Activated CD8-positive, alpha-beta T cell treated with anti-CD3 and anti-CD28 coated beads for 36 hours (primary cell): ENCODE results near the gene HRH4. TPM values are rescaled to one million over a fixed set of nuclear protein-coding genes. Genes with fewer than 3 reads are reported as not detected.
A peak's percentile ranks its signal among the peaks of the same experiment; 100 is the strongest.

ENCODE experiments used
- ATAC-seq: fragments of 200-7000 bp; cut with Tn5 transposase; one replicate; pipeline ENCODE4 v1.10.0; 2021; ENCODE audit warnings: mild to moderate bottlenecking, moderate library complexity
- CTCF ChIA-PET: fragments of 350-600 bp; sonication (Branson Sonifier 250); formaldehyde crosslinking; loops from one replicate; lab custom pipeline; 2021; ENCODE audit warnings: antibody characterized with exemption; lab: Charles Lee
- POLR2A ChIA-PET: fragments of 350-600 bp; sonication (Branson Sonifier 250); formaldehyde crosslinking; loops from one replicate; lab custom pipeline; 2021; ENCODE audit warnings: antibody characterized with exemption; lab: Charles Lee
- DNase-seq: peaks from one replicate; pipeline ENCODE4 v3.0.0-alpha.2; 2020
- H3K27ac Mint-ChIP-seq: one replicate; pipeline ENCODE4 v1.8.0; 2021; ENCODE audit warnings: mild to moderate bottlenecking, mixed read lengths
- H3K27me3 Mint-ChIP-seq: one replicate; pipeline ENCODE4 v1.8.0; 2021; ENCODE audit warnings: mixed read lengths
- H3K36me3 Mint-ChIP-seq: one replicate; pipeline ENCODE4 v1.8.0; 2021; ENCODE audit warnings: low read depth, mixed read lengths
- H3K4me1 Mint-ChIP-seq: one replicate; pipeline ENCODE4 v1.8.0; 2021; ENCODE audit warnings: low read depth, mixed read lengths
- H3K4me3 Mint-ChIP-seq: one replicate; pipeline ENCODE4 v1.8.0; 2021; ENCODE audit warnings: mild to moderate bottlenecking, moderate library complexity, mixed read lengths
- H3K9me3 Mint-ChIP-seq: one replicate; pipeline ENCODE4 v1.8.0; 2021; ENCODE audit warnings: mixed read lengths
- CTCF ChIP-seq: fragments of 200-600 bp; IDR thresholded peaks from one replicate; pipeline ENCODE4 v1.8.0; 2022; ENCODE audit warnings: antibody characterized with exemption, mild to moderate bottlenecking
- intact Hi-C: fragments of 100-400 bp; cut with micrococcal nuclease; formaldehyde crosslinking; loops from one replicate; pipeline ENCODE4 v1.10.0; 2022
- total RNA-seq, 2 experiments: library from RNA; stranded (reverse); gene quantifications; one replicate each; pipeline ENCODE4 v1.2.3, GENCODE V29; 2021

The HRH4 gene
- total RNA-seq, 2 experiments from 2014 or later: not detected

DNA sequence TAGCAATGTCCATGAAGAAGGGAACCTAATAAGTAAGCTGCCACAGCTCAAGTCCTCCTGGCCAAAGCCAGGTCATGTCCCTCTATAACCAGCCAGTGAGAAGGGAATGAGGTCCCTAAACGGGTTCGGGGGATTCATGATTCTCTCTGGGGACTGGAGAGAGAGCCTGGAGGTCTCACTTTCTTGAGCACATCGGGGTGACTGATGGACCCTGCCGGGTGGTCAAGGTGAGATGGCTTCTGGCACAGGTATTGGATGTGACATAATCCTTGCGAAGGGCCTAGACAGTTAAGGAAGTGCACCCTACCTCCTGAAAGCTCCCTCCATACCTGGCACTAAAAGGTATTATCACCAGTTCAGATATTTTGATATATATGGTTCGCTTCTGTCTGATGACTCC is 45.7 kb downstream of the HRH4 start:
- Mint-ChIP-seq H3K36me3 (no peaks in the 10 kb centered on the region), H3K4me1 (no peaks in the 10 kb centered on the region), H3K27me3 (peaks cover 3% of the 10 kb centered on the region), H3K27ac (no peak overlapping the region), H3K4me3 (no peak overlapping the region), H3K9me3 (no peaks in the 10 kb centered on the region)
- intact Hi-C loops: no loop called here
- no peak for TF ChIP-seq CTCF
- ChIA-PET CTCF (interaction anchor here (1.2 kb wide), 1 partner anchor 23 kb away, joined by 4 read pairs; no protein-coding TSS in a partner anchor), POLR2A (interaction anchor here (0.6 kb wide), 1 partner anchor 85 kb away, joined by 3 read pairs; no protein-coding TSS in a partner anchor)
- DNase-seq (no peak), ATAC-seq (no peak)

- DNase-seq (no peak), ATAC-seq (no peak)
- H3K9me3 Mint-ChIP-seq: no peaks in the 10 kb centered on the region
- no peak for TF ChIP-seq CTCF
- no peak overlapping the region for H3K4me3 Mint-ChIP-seq
- H3K4me1 Mint-ChIP-seq: no peaks in the 10 kb centered on the region
- no peaks in the 10 kb centered on the region for H3K36me3 Mint-ChIP-seq
- intact Hi-C loops: no loop called here
- POLR2A ChIA-PET: no interaction called here
- no peak overlapping the region for H3K27ac Mint-ChIP-seq
- CTCF ChIA-PET: no interaction called here
- peaks cover 1% of the 10 kb centered on the region for H3K27me3 Mint-ChIP-seq
Observed at GRCh38 chr18:24509435-24509834, 49.0 kb downstream of the HRH4 start.

DNA sequence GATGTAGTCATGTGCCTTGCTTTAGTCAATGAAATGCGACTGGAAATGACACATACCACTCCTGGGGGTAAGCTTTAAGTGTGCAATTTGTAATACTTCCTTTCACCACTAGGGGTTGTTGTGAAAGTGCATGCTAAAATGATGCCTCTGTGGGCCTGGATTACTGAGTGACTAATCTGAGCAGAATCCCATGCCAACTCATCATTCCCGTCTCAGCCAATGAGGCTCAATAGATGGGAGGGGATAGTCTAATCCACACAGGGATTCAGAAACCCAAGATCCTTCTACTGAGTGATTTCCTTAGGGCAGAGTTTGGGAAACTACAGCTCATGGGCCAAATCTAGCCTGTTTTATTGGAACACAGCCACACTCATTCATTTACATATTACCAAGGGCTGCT is 54.0 kb downstream of the HRH4 start:
- POLR2A ChIA-PET: no interaction called here
- peak; percentile 82 for TF ChIP-seq CTCF
- Mint-ChIP-seq H3K4me1 (no peaks in the 10 kb centered on the region), H3K4me3 (no peak overlapping the region), H3K36me3 (no peaks in the 10 kb centered on the region), H3K27ac (no peak overlapping the region), H3K27me3 (no peaks in the 10 kb centered on the region), H3K9me3 (no peaks in the 10 kb centered on the region)
- CTCF ChIA-PET: interaction anchor here (0.7 to 2.6 kb wide), 27 partner anchors 9 to 337 kb away, joined by 3 to 13 read pairs (median 4); partner anchors contain the start of gene HRH4
- ATAC-seq (peak; percentile 89), DNase-seq (no peak)
- intact Hi-C loops: no loop called here

DNA sequence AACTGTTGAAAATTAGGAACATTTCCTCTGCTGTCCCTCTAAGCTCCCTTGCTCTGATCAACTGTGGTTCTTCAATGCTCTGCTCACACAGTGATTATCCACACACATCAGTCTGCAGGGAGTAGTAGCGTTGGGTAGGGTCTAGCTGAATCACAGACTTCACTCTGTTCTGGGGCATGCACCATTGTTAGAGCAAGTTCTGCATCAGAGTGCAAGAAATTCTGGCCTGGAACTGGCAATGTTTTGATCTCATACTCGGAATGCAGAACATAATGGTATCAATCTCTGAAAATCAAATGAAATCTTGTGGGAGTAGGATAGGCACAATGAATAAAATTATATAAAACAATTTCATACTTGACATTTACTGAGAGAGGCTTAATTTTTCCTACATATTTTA is 55.3 kb downstream of the HRH4 start:
- intact Hi-C loops: no loop called here
- Mint-ChIP-seq H3K27me3 (no peaks in the 10 kb centered on the region), H3K27ac (no peak overlapping the region), H3K36me3 (no peaks in the 10 kb centered on the region), H3K4me3 (no peak overlapping the region), H3K9me3 (no peaks in the 10 kb centered on the region), H3K4me1 (no peaks in the 10 kb centered on the region)
- DNase-seq (no peak), ATAC-seq (no peak)
- ChIA-PET POLR2A (no interaction called here), CTCF (interaction anchor here (1.2 to 3.2 kb wide), 6 partner anchors 8 to 211 kb away, joined by 3 to 12 read pairs (median 6); no protein-coding TSS in a partner anchor)
- no peak for TF ChIP-seq CTCF

- H3K36me3 Mint-ChIP-seq: no peaks in the 10 kb centered on the region
- TF ChIP-seq CTCF: no peak
- DNase-seq (no peak), ATAC-seq (no peak)
- no peaks in the 10 kb centered on the region for H3K27me3 Mint-ChIP-seq
- no peak overlapping the region for H3K27ac Mint-ChIP-seq
- H3K9me3 Mint-ChIP-seq: no peaks in the 10 kb centered on the region
- ChIA-PET POLR2A (no interaction called here), CTCF (interaction anchor here (1.2 to 3.2 kb wide), 5 partner anchors 9 to 210 kb away, joined by 3 to 12 read pairs (median 8); no protein-coding TSS in a partner anchor)
- H3K4me1 Mint-ChIP-seq: no peaks in the 10 kb centered on the region
- no peak overlapping the region for H3K4me3 Mint-ChIP-seq
- intact Hi-C loops: no loop called here
Observed at GRCh38 chr18:24516261-24516660, 55.8 kb downstream of the HRH4 start.
